HG02885 (cell line): ENCODE measurements around the gene PLEKHA6.

Experiments used
- ATAC-seq: cut with Tn5 transposase; IDR thresholded peaks from one replicate; pipeline ENCODE4 v1.9.1; 2021; ENCODE audit warnings: mild to moderate bottlenecking; ENCODE audit not compliant: unreplicated experiment, poor library complexity

The PLEKHA6 gene

DNA sequence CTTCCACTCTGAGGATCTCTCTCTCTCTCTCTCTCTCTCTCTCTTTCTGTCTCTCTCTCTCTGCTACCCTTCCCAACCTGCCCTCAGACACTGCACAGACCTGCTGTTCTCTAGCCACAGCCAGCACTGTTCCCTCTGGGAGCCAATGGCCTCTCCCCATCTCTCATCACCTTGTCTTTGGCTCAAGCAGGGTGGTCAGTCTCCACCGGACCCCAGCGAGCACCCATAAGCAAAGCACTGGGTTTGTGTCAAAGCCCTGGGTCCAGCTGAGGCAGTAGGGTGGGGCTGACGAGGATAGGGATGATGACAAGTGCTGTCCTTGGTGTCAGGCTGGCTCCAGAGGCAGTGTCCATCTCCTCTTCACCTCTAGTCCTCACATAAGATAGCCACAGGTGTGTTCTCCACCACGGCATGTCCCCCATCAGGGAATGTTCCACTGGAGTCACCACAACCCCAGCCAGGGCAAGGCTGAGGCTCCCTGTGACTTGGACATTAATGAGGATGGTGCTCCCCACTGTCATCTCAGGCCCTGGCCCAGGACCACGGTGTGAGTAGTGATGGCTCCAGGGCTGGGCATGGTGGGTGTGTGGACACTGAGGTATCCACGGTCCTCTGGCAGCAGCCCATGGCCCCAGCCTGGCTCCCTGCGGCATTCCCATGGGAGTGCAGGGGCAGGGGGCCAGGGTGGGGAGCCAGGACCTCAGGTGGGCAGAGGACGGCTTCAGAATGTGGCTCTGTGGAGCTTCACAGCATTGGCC, 137.5 kb downstream of the PLEKHA6 start:
- no peak for ATAC-seq

DNA sequence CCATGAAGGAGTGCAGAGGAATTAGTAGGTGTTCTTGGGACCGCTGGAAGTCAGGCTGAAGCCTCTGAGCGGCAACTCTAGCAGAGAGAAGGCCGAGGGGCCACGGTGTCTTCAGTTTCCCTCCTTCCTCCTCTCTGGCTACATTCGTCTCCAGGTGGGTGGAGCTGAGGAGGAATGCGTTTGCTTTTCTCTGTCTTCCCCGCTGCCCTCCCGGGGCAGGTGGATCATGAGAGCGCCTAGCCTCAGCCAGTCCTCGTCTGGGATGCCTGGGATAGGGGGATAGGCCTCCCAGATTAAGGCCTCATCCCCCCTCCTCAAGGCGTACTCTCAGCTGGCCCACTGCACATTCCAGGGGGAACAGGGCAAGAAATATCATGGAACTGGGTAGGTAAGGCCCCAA, 138.5 kb downstream of the PLEKHA6 start:
- no peak for ATAC-seq

DNA sequence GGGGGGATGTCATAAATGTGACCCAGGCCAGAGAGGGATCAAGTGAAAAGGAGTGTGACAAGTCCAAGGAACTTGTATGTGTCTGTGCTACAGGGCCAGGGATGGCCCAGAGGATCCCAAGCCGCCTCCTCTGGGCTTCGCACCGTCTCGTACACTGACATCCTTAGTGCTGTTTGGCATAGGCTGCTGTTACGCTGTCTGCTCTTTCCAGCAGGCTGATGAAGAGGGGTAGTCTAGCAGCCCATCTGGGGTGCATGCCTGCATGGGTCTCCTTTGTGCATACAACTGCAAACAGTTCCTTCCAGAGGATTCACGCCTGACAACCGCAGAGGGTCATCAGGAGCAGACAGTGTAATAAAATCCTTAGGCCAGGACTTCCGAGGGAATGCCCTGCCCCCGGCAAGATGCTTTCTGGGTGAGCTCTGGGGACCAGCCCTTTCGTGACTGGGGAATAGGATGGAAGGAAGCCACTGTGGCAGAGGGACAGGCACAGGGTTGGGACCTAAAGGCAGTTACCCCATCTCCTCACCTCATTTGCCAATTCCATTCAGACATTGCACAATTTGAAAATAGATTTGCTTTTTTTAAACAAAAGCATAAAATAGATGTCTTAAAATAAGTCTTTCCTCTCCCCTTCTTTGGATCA, 139.6 kb downstream of the PLEKHA6 start:
- ATAC-seq = no peak

GRCh38 chr1:204218552-204218951, 141.2 kb downstream of the PLEKHA6 start:
- ATAC-seq = no peak

DNA sequence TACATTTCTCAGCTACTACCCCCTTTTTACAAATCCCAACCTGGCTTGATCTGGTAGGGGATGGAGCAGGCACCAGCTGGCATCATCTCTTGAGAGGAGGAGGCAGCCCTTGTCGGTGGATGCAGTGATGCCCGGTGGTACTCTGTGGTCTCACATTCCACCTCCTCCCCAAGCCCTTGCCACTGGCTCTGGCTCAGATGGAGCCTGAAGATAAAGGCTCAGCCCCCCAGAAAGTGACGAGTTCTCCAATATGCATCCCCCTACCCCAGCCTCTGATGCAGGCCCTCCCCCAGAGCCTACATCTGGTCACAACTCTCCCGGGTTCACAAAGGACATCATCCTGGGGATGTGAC, 142.1 kb downstream of the PLEKHA6 start:
- no peak for ATAC-seq

GRCh38 chr1:204216880-204217647, 142.7 kb downstream of the PLEKHA6 start:
- ATAC-seq = no peak

DNA sequence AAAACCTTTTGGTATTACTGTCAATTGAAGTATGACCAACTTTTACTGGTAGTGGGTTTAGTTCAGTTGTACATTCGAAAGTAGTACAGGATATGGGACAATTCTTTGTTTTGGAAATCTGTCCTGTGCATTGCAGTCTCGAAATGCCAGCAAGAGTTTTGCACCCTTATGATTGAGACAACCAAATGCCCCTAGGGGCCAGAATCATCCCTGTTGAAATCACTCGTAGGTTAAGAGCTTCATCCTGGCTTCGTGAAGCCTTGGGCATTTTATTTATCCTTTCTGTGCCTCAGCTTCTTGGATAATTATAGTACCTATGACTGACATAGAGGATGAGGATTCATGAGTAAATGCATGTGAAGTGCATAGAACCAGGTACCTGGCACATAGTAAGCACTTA, 143.5 kb downstream of the PLEKHA6 start:
- no peak for ATAC-seq

- ATAC-seq = no peak
These were observed 145.8 kb downstream of the PLEKHA6 start, which contains the start of gene GOLT1A for GRCh38 chr1:204213668-204214662. TSS of gene GOLT1A (minus strand) at chr1:204213988. CDS start at chr1:204213906, 82 bp downstream.

GRCh38 chr1:204212715-204213114, 147.0 kb downstream of the PLEKHA6 start:
- ATAC-seq = no peak

DNA sequence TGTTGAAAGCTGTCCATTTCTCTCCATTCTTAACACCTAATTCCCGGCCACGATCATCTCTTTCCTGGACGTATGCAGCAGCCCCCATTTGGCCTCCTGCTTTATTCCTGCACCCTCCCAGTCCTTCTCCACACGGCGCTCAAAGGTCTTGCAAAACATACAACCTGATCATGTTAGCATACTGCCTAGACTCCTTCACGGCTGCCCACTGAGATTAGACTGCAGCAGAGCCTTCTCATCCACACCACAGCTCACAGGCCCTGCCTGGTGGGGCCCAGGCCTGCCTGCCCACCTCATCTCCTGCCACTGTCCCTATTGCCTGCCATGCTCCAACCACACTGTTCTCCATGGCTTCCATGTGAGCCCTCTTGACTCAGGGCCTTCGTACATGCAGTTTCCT, 148.7 kb downstream of the PLEKHA6 start:
- no peak for ATAC-seq

GRCh38 chr1:204207136-204207616, 152.6 kb downstream of the PLEKHA6 start:
- ATAC-seq = no peak

- no peak for ATAC-seq
These were observed 153.6 kb downstream of the PLEKHA6 start for GRCh38 chr1:204206121-204206520.

- ATAC-seq = no peak
These were observed 154.2 kb downstream of the PLEKHA6 start for GRCh38 chr1:204205486-204205885.

- ATAC-seq = no peak
These were observed 154.8 kb downstream of the PLEKHA6 start for GRCh38 chr1:204204944-204205343.

DNA sequence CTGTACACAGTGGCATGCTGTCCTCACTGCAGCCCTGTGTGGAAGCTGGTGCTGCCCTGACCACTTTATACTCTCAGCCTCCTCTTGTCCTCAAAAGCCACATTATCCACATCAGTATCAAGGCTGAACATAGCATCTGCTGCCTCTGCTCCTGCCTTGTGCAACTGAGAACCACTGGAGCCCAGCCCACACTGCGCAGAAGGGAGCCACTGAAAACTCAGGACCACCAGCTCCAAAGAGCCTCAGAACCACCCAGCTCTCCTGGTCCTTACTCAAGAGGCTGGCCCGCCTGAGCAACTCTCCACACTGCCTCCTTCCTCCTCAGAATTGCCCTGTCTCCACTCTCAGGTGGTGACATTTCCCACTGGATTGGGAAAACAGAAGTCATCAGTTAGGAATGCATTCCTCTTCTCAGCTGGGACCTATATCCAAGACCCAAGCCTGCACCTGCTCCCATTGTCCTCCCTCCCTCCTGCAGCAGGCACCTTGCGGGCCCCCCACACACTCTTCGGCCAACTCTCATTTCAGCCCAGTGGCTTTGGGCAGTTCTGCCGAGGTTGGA, 156.4 kb downstream of the PLEKHA6 start:
- no peak for ATAC-seq

GRCh38 chr1:204202481-204202880, 157.2 kb downstream of the PLEKHA6 start:
- ATAC-seq = no peak

- ATAC-seq = no peak
These were observed 158.2 kb downstream of the PLEKHA6 start for GRCh38 chr1:204201348-204202040.

GRCh38 chr1:204199579-204199978, 160.2 kb downstream of the PLEKHA6 start:
- no peak for ATAC-seq
